GM12865 (cell line): ENCODE measurements around the gene RCC1.

Source experiments
- DNase-seq: peaks from one replicate; pipeline ENCODE4 v3.0.0; 2010; ENCODE audit warnings: low read depth
- H3K4me3 ChIP-seq: 2 replicates; pipeline ENCODE4 v1.5.1; 2011; ENCODE audit warnings: mild to moderate bottlenecking, low read depth, low read length, control low read depth
- TF ChIP-seq, protein P1 (sequence below): IDR thresholded peaks from 2 replicates; pipeline ENCODE4 v1.5.1; 2011; ENCODE audit warnings: low read length, control low read depth, low read depth, inconsistent platforms; ENCODE audit not compliant: insufficient read depth; ENCODE audit errors: missing control alignments

The RCC1 gene

DNA sequence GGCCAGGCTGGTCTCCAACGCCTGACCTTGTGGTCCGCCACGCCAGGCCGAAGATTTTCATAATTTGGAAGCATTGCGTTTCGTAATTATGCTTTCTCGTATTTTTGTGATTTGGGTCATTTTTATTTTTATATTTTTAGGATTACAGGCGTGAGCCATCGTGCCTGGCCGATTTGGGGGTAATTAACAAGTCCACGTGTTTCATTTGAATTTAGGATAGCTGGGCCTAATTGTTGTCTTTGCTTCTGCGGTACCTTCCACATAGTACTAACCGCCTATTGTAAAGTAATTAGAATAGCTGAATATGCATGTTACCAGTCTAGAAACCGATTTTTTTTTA lies 1.0 kb downstream of the RCC1 start:
- peak; percentile 44 for DNase-seq
- TF ChIP-seq, protein P1, sequence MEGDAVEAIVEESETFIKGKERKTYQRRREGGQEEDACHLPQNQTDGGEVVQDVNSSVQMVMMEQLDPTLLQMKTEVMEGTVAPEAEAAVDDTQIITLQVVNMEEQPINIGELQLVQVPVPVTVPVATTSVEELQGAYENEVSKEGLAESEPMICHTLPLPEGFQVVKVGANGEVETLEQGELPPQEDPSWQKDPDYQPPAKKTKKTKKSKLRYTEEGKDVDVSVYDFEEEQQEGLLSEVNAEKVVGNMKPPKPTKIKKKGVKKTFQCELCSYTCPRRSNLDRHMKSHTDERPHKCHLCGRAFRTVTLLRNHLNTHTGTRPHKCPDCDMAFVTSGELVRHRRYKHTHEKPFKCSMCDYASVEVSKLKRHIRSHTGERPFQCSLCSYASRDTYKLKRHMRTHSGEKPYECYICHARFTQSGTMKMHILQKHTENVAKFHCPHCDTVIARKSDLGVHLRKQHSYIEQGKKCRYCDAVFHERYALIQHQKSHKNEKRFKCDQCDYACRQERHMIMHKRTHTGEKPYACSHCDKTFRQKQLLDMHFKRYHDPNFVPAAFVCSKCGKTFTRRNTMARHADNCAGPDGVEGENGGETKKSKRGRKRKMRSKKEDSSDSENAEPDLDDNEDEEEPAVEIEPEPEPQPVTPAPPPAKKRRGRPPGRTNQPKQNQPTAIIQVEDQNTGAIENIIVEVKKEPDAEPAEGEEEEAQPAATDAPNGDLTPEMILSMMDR = no peak
- peak overlapping the region; percentile 80 for H3K4me3 ChIP-seq

DNA sequence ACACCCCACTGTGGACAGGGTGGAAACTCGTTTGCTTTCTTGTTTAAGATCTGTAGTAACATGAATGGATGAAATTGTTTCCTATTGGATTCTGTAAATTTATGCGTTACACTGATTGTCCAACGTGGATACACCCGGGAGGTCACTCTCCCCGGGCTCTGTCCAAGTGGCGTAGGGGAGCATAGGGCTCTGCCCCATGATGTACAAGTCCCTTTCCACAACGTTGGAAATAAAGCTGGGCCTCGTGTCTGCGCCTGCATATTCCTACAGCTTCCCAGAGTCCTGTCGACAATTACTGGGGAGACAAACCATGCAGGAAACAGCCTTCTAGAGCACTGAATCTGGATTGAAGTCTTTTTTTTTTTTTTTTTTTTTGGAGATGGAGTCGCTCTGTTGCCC lies 1.4 kb downstream of the RCC1 start:
- TF ChIP-seq, protein P1 = no peak
- peak; percentile 49 for DNase-seq
- peak overlapping the region; percentile 80 for H3K4me3 ChIP-seq

DNA sequence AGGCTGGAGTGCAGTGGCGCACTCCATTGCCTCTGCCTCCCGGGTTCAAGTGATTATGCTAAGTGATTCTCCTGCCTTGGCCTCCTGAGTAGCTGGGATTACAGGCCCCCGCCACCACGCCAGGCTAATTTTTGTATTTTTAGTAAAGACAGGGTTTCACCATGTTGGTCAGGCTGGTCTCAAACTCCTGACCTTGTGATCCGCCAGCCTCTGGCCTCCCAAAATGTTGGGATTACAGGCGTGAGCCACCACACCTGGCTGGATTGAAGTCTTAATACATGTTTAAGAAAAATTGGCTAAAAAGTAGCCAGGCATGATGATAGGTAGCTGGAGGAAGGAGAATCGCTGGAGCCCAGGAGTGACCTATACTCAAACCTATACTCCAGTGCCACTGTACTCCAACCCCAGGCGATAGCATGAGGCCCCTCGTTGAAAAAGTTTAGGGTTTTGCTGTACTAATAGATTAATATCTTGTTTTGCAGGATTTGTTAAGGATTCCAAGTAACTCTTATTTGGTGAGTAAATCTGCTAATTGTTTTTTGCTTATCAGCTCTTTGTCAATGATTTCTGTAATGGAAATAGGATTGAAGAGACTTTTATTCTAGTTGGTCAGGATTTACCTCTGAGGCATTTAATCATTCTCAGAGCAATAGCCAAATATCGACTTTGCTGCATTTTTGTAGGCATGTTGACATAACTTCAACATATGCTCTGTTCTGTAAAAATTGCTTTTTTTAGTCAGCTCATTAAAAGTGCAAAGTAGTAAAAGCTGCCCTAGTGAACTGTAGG lies 2.0 kb downstream of the RCC1 start:
- H3K4me3 ChIP-seq = peak overlapping the region; percentile 80
- DNase-seq = no peak
- TF ChIP-seq, protein P1 = no peak

DNA sequence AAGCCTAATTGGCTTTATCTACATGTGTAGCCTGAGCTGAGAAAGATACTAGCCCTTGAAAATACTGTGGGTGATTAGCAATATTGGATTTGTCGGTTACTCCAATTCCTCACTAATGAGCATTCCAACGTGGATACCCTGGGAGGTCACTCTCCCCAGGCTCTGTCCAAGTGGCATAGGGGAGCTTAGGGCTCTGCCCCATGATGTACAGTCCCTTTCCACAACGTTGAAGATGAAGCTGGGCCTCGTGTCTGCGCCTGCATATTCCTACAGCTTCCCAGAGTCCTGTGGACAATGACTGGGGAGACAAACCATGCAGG lies 2.6 kb downstream of the RCC1 start:
- DNase-seq = peak; percentile 28
- TF ChIP-seq, protein P1 = no peak
- H3K4me3 ChIP-seq = peak overlapping the region; percentile 80

DNA sequence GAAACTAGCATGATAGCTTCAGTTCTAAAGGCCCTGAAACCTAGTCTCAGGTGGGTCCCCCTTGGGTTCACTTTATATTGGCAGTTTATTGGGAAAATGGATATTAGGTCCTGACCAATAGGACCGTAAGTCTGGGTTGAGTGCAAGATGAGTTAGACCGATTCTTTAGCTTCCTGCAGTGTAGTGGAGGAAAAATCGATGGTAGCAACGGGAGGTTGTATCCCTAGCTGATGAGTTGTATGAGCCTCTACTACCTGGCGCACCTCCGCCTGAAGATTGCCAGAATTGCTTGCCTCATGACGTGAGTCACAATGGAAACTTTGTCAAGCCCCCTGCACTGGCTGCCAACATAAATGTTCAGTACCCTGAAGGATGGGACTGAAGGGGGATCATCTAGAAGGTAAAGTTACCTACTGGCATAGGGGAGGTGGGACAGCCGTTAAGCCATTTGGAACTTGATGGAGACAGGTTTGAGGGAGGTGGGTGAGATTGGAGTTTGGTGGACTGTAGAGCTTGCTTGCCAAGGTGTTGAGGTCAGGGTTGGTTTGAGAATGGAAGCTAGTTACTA lies 3.9 kb downstream of the RCC1 start:
- TF ChIP-seq, protein P1 = no peak
- peak overlapping the region; percentile 80 for H3K4me3 ChIP-seq
- DNase-seq = no peak

DNA sequence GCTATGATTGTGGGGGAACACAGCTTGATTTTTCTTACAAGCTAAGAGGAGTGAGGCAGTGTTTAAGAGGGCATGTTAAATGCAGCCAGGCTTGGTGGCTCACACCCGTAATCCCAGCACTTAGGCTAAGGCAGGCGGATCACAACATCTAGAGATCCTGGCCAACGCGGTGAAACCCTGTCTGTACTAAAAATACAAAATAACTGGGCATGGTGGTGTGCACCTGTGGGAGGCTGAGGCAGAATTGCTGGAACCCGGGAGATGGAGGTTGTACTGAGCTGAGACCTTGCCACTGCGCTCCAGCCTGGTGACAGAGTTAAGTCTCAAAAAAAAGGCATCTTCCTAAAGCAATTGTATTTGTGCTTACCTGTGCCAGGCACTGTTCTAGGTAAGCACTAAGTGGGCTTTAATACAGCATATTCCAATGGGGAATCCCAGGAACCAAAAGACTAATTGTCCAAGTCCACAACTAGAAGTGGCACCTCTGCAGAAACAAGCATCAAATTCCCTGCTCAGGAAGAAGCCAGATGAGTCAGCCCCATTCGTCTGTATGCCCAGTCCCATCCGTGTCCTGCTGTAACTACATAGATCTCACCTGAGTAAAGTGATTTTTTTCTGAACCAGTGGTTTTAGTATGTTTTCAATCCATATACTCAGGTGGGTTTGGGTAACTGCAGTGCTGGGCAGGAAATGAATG lies 4.6 kb downstream of the RCC1 start:
- peak overlapping the region; percentile 80 for H3K4me3 ChIP-seq
- TF ChIP-seq, protein P1 = no peak
- peak; percentile 66 for DNase-seq
